CD14-positive monocyte (primary cell): ENCODE data around the gene ADCY2. TPM values are rescaled to one million over a fixed set of nuclear protein-coding genes. Genes with fewer than 3 reads are reported as not detected.

Experiments
- DNase-seq, 3 donors: peaks; one replicate each; pipeline ENCODE4 v3.0.0-alpha.2; 2011 to 2022
- H2AFZ ChIP-seq: 2 replicates; pipeline ENCODE4 v1.6.0; 2012; ENCODE audit warnings: mild to moderate bottlenecking, low read depth, low read length, inconsistent platforms; ENCODE audit not compliant: insufficient read depth, poor library complexity, severe bottlenecking
- H3K27ac ChIP-seq, 2 donors: 1 replicate in 1 of 2; 2 replicates in 1 of 2; pipeline ENCODE4 v1.5.1; 2012 to 2013; ENCODE audit warnings: low read length in 2 of 2, control low read depth in 1 of 2, inconsistent platforms in 1 of 2, low read depth in 1 of 2, mild to moderate bottlenecking in 1 of 2
- H3K27me3 ChIP-seq, 2 donors: one replicate each; pipeline versions ENCODE4 v1.6.0 to v1.6.1; 2011 to 2013; ENCODE audit warnings: low read length in 2 of 2; ENCODE audit not compliant: control insufficient read depth in 2 of 2, insufficient read depth in 2 of 2
- H3K36me3 ChIP-seq, 2 donors: replicated peaks in 1 of 2; 1 replicate in 1 of 2; 2 replicates in 1 of 2; pipeline versions ENCODE4 v1.5.1 to v1.6.1; 2012 to 2013; ENCODE audit warnings: low read length in 2 of 2, control low read depth in 1 of 2, inconsistent platforms in 1 of 2, mild to moderate bottlenecking in 1 of 2; ENCODE audit not compliant: insufficient read depth in 2 of 2, control insufficient read depth in 1 of 2
- H3K4me1 ChIP-seq, 2 donors: 1 replicate in 1 of 2; 2 replicates in 1 of 2; pipeline versions ENCODE4 v1.5.1 to v1.6.1; 2012 to 2013; ENCODE audit warnings: low read length in 2 of 2, control low read depth in 1 of 2, inconsistent platforms in 1 of 2, mild to moderate bottlenecking in 1 of 2, moderate library complexity in 1 of 2; ENCODE audit not compliant: insufficient read depth in 2 of 2, control insufficient read depth in 1 of 2
- H3K4me2 ChIP-seq: replicated peaks from 2 replicates; pipeline ENCODE3; 2012; ENCODE audit warnings: low read length, moderate library complexity, mild to moderate bottlenecking; ENCODE audit not compliant: poor library complexity, severe bottlenecking; ENCODE audit errors: extremely low read depth
- H3K4me3 ChIP-seq, 3 experiments: fragments of 200-600 bp in 1 of 3; sonication (generic) in 1 of 3; replicated peaks in 1 of 3; 1 replicate in 2 of 3; 2 replicates in 1 of 3; pipeline ENCODE4 v1.5.1; 2011 to 2013; ENCODE audit warnings: low read length in 3 of 3, mild to moderate bottlenecking in 3 of 3, control low read depth in 2 of 3, low read depth in 2 of 3, inconsistent platforms in 1 of 3, moderate library complexity in 1 of 3
- H3K79me2 ChIP-seq: 2 replicates; pipeline ENCODE4 v1.6.0; 2012; ENCODE audit warnings: mild to moderate bottlenecking, control low read depth, inconsistent platforms, low read length, moderate library complexity; ENCODE audit not compliant: insufficient read depth
- H3K9ac ChIP-seq: 2 replicates; pipeline ENCODE4 v1.6.0; 2017; ENCODE audit warnings: low read length, mild to moderate bottlenecking; ENCODE audit not compliant: insufficient read depth, poor library complexity, severe bottlenecking
- H3K9me3 ChIP-seq, 2 donors: replicated peaks in 1 of 2; 1 replicate in 1 of 2; 2 replicates in 1 of 2; pipeline versions ENCODE4 v1.5.1 to v1.6.1; 2012 to 2013; ENCODE audit warnings: low read length in 2 of 2, control low read depth in 1 of 2; ENCODE audit not compliant: control insufficient read depth in 1 of 2, insufficient read depth in 1 of 2
- H4K20me1 ChIP-seq: 2 replicates; pipeline ENCODE4 v1.6.0; 2012; ENCODE audit warnings: mild to moderate bottlenecking, low read length, control low read depth, moderate library complexity; ENCODE audit not compliant: insufficient read depth
- H3K27ac Mint-ChIP-seq, 7 donors: one replicate each; pipeline ENCODE4 v1.8.0; 2020; ENCODE audit warnings: mild to moderate bottlenecking in 7 of 7, mixed read lengths in 7 of 7, moderate library complexity in 6 of 7, inconsistent platforms in 2 of 7
- H3K27me3 Mint-ChIP-seq, 3 donors: one replicate each; pipeline ENCODE4 v1.8.0; 2021 to 2022; ENCODE audit warnings: low read depth in 3 of 3, mild to moderate bottlenecking in 3 of 3, mixed read lengths in 3 of 3, moderate library complexity in 3 of 3, inconsistent platforms in 1 of 3
- H3K36me3 Mint-ChIP-seq, 2 donors: one replicate each; pipeline ENCODE4 v1.8.0; 2020; ENCODE audit warnings: mixed read lengths in 2 of 2, inconsistent platforms in 1 of 2, mild to moderate bottlenecking in 1 of 2
- H3K4me1 Mint-ChIP-seq: one replicate; pipeline ENCODE4 v1.8.0; 2020; ENCODE audit warnings: mild to moderate bottlenecking, mixed read lengths
- H3K4me3 Mint-ChIP-seq, 2 donors: one replicate each; pipeline ENCODE4 v1.8.0; 2020; ENCODE audit warnings: mild to moderate bottlenecking in 2 of 2, mixed read lengths in 2 of 2, moderate library complexity in 1 of 2
- H3K9me3 Mint-ChIP-seq, 7 donors: one replicate each; pipeline ENCODE4 v1.8.0; 2020 to 2022; ENCODE audit warnings: mixed read lengths in 7 of 7, mild to moderate bottlenecking in 6 of 7, moderate library complexity in 6 of 7, inconsistent platforms in 2 of 7
- CTCF ChIP-seq: fragments of 200-600 bp; IDR thresholded peaks from one replicate; pipeline ENCODE4 v1.8.0; 2022; ENCODE audit warnings: antibody characterized with exemption, mild to moderate bottlenecking
- WGBS: methylation state at CpG from one replicate; pipeline ENCODE4 v1.1.5; 2013; ENCODE audit warnings: missing lambda C conversion rate; ENCODE audit not compliant: insufficient coverage; 5-methylcytosine and 5-hydroxymethylcytosine counted together
- intact Hi-C, 2 donors: fragments of 100-400 bp; cut with micrococcal nuclease; formaldehyde crosslinking; loops; one replicate each; pipeline versions ENCODE4 v1.15.0 to v1.15.1; 2023
- polyA plus RNA-seq, 3 donors: library from polyadenylated mRNA; depleted of rRNA in 1 of 3; unstranded in 2 of 3; stranded (reverse) in 1 of 3; fragments of 300-500 nt in 2 of 3; fragments of >200 nt in 1 of 3; fragmentation: Illumina TruSeq in 2 of 3; gene quantifications; 1 replicate in 2 of 3; 2 replicates in 1 of 3; pipeline ENCODE4 v1.2.3, GENCODE V29; 2012 to 2021

The ADCY2 gene
- polyA plus RNA-seq, 3 donors: not detected

- no peaks in the 10 kb centered on the region for H3K27me3 ChIP-seq
- no peak overlapping the region for H3K4me2 ChIP-seq
- no peaks in the 10 kb centered on the region for H3K36me3 ChIP-seq
- no peak overlapping the region for H3K27ac ChIP-seq
- H3K4me3 Mint-ChIP-seq: no peak overlapping the region
- no peaks in the 10 kb centered on the region for H4K20me1 ChIP-seq
- H3K4me3 ChIP-seq: no peak overlapping the region
- H3K79me2 ChIP-seq: no peaks in the 10 kb centered on the region
- peaks cover 0 to 2% of the 10 kb centered on the region in 2 donors for H3K9me3 ChIP-seq
- no peak overlapping the region for H3K9ac ChIP-seq
- intact Hi-C loops: no loop called here
- no peak for DNase-seq
- H3K9me3 Mint-ChIP-seq: peaks cover 0 to 10% (median 5%) of the 10 kb centered on the region in 7 donors
- H3K36me3 Mint-ChIP-seq: no peaks in the 10 kb centered on the region
- no peaks in the 10 kb centered on the region for H3K4me1 ChIP-seq
- H3K27me3 Mint-ChIP-seq: peaks cover 0 to 2% (median 0%) of the 10 kb centered on the region in 3 donors
- TF ChIP-seq CTCF: no peak
- no peak overlapping the region for H3K27ac Mint-ChIP-seq
- no peak overlapping the region for H2AFZ ChIP-seq
- no CpG with 5 or more reads among the region's 7 CpGs for WGBS
- H3K4me1 Mint-ChIP-seq: no peaks in the 10 kb centered on the region
Observed at GRCh38 chr5:7671381-7671993, 275.5 kb downstream of the ADCY2 start.

GRCh38 chr5:7673658-7674057 lies 277.7 kb downstream of the ADCY2 start:
- H3K9ac ChIP-seq: no peak overlapping the region
- no peaks in the 10 kb centered on the region for H3K4me1 Mint-ChIP-seq
- H3K4me3 Mint-ChIP-seq: no peak overlapping the region
- H3K4me1 ChIP-seq: no peaks in the 10 kb centered on the region
- no peaks in the 10 kb centered on the region for H3K9me3 ChIP-seq
- H3K27me3 ChIP-seq: no peaks in the 10 kb centered on the region
- no peaks in the 10 kb centered on the region for H3K36me3 Mint-ChIP-seq
- no peaks in the 10 kb centered on the region for H3K79me2 ChIP-seq
- 94% methylated on average over 5 of the region's 7 CpGs for WGBS
- no peak overlapping the region for H3K27ac Mint-ChIP-seq
- no peak for TF ChIP-seq CTCF
- H3K36me3 ChIP-seq: no peaks in the 10 kb centered on the region
- H3K9me3 Mint-ChIP-seq: peaks cover 0 to 8% (median 3%) of the 10 kb centered on the region in 7 donors
- no peak overlapping the region for H2AFZ ChIP-seq
- no peak for DNase-seq
- intact Hi-C loops: no loop called here
- peaks cover 0 to 2% (median 0%) of the 10 kb centered on the region in 3 donors for H3K27me3 Mint-ChIP-seq
- H4K20me1 ChIP-seq: no peaks in the 10 kb centered on the region
- H3K27ac ChIP-seq: no peak overlapping the region
- no peak overlapping the region for H3K4me2 ChIP-seq
- no peak overlapping the region for H3K4me3 ChIP-seq
